ENCODE data around the gene EPS15. TPM values are rescaled to one million over a fixed set of nuclear protein-coding genes. Genes with fewer than 3 reads are reported as not detected.
A peak's percentile ranks its signal among the peaks of the same experiment; 100 is the strongest.

The EPS15 gene
- total RNA-seq, 4 donors from 2014 or later = 49.8 to 84.3 (median 62.5) TPM

- Histone ChIP-seq H3K9me3 (no peaks in the 10 kb centered on the region), H3K27ac (replicated peaks in 1 of 4) (no peak overlapping the region), H3K4me1 (peaks cover 5 to 13% (median 11%) of the 10 kb centered on the region in 4 donors), H3K36me3 (no peaks in the 10 kb centered on the region), H3K27me3 (peaks cover 6 to 52% (median 14%) of the 10 kb centered on the region in 4 donors), H3K4me3 (no peak overlapping the region)
- TF ChIP-seq POLR2A (IDR thresholded peaks at IDR 0.05; ENCODE audit: low read depth) (no peak), POLR2AphosphoS5 (IDR thresholded peaks at IDR 0.05) (no peak), EP300 (IDR thresholded peaks at IDR 0.05) (no peak)
- TF ChIP-seq, protein P1, sequence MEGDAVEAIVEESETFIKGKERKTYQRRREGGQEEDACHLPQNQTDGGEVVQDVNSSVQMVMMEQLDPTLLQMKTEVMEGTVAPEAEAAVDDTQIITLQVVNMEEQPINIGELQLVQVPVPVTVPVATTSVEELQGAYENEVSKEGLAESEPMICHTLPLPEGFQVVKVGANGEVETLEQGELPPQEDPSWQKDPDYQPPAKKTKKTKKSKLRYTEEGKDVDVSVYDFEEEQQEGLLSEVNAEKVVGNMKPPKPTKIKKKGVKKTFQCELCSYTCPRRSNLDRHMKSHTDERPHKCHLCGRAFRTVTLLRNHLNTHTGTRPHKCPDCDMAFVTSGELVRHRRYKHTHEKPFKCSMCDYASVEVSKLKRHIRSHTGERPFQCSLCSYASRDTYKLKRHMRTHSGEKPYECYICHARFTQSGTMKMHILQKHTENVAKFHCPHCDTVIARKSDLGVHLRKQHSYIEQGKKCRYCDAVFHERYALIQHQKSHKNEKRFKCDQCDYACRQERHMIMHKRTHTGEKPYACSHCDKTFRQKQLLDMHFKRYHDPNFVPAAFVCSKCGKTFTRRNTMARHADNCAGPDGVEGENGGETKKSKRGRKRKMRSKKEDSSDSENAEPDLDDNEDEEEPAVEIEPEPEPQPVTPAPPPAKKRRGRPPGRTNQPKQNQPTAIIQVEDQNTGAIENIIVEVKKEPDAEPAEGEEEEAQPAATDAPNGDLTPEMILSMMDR (IDR thresholded peaks at IDR 0.05) = no peak
- WGBS = 91% methylated on average over 4 of the region's 4 CpGs
- intact Hi-C loops (cut with DNase I) = no loop called here
- DNase-seq (ENCODE audit: extremely low spot score) = no peak
Observed at GRCh38 chr1:51341876-51342496, 177.1 kb downstream of the EPS15 start.

DNA sequence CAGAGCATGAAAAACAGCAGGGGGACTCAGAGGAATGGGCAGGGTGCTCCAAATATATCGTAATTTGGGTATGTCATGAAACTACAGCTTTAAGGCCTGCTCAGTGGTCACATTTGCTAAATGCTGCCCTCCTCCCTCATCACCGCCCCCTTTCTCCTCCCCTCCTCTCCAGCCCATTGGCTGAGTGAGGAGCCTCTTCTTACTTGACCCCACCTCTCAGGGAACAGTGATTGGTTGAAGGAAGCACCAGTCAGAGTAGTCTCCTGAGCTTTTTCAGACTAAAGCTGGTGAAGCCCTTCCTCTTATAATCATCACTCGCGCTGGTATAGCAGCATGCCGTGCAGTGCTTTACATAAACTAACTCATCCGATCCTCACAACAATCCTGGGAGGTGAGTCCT lies 178.7 kb downstream of the EPS15 start:
- Histone ChIP-seq H3K36me3 (no peaks in the 10 kb centered on the region), H3K27me3 (peaks cover 6 to 40% (median 14%) of the 10 kb centered on the region in 4 donors), H3K4me3 (no peak overlapping the region), H3K4me1 (peaks cover 5 to 10% (median 10%) of the 10 kb centered on the region in 4 donors), H3K27ac (replicated peaks in 1 of 4) (no peak overlapping the region), H3K9me3 (no peaks in the 10 kb centered on the region)
- DNase-seq (ENCODE audit: extremely low spot score) = no peak
- WGBS = 92% methylated on average over 2 of the region's 6 CpGs
- TF ChIP-seq EP300 (IDR thresholded peaks at IDR 0.05) = no peak
- no peak for TF ChIP-seq POLR2A (IDR thresholded peaks at IDR 0.05; ENCODE audit: low read depth)
- no peak for TF ChIP-seq POLR2AphosphoS5 (IDR thresholded peaks at IDR 0.05)
- TF ChIP-seq, protein P1 (IDR thresholded peaks at IDR 0.05) = no peak
- intact Hi-C loops (cut with DNase I) = no loop called here

- Histone ChIP-seq H3K9me3 (no peaks in the 10 kb centered on the region), H3K4me1 (no peaks in the 10 kb centered on the region), H3K36me3 (no peaks in the 10 kb centered on the region), H3K4me3 (no peak overlapping the region), H3K27ac (replicated peaks in 1 of 4) (no peak overlapping the region), H3K27me3 (peaks cover 0 to 7% (median 0%) of the 10 kb centered on the region in 4 donors)
- intact Hi-C loops (cut with DNase I) = no loop called here
- WGBS = 94% methylated on average over 4 of the region's 4 CpGs
- TF ChIP-seq POLR2A (IDR thresholded peaks at IDR 0.05; ENCODE audit: low read depth) = no peak
- peak; percentile 75 for DNase-seq (ENCODE audit: extremely low spot score)
Observed at GRCh38 chr1:51336711-51337110, 182.4 kb downstream of the EPS15 start.

GRCh38 chr1:51336004-51336403 lies 183.1 kb downstream of the EPS15 start:
- no peaks in the 10 kb centered on the region for H3K36me3 ChIP-seq
- peak; percentile 88 for DNase-seq (ENCODE audit: extremely low spot score)
- peaks cover 0 to 11% (median 0%) of the 10 kb centered on the region in 4 donors for H3K27me3 ChIP-seq
- intact Hi-C loops (cut with DNase I) = no loop called here
- peaks cover 5 to 7% (median 6%) of the 10 kb centered on the region in 4 donors for H3K4me1 ChIP-seq
- H3K27ac ChIP-seq (replicated peaks in 1 of 4) = no peak overlapping the region
- no peaks in the 10 kb centered on the region for H3K9me3 ChIP-seq
- H3K4me3 ChIP-seq = no peak overlapping the region
- 90% methylated on average over 2 of the region's 3 CpGs for WGBS
- no peak for TF ChIP-seq POLR2A (IDR thresholded peaks at IDR 0.05; ENCODE audit: low read depth)
- TF ChIP-seq, protein P1 (IDR thresholded peaks at IDR 0.05) = no peak
- no peak for TF ChIP-seq EP300 (IDR thresholded peaks at IDR 0.05)
- TF ChIP-seq POLR2AphosphoS5 (IDR thresholded peaks at IDR 0.05) = no peak

DNA sequence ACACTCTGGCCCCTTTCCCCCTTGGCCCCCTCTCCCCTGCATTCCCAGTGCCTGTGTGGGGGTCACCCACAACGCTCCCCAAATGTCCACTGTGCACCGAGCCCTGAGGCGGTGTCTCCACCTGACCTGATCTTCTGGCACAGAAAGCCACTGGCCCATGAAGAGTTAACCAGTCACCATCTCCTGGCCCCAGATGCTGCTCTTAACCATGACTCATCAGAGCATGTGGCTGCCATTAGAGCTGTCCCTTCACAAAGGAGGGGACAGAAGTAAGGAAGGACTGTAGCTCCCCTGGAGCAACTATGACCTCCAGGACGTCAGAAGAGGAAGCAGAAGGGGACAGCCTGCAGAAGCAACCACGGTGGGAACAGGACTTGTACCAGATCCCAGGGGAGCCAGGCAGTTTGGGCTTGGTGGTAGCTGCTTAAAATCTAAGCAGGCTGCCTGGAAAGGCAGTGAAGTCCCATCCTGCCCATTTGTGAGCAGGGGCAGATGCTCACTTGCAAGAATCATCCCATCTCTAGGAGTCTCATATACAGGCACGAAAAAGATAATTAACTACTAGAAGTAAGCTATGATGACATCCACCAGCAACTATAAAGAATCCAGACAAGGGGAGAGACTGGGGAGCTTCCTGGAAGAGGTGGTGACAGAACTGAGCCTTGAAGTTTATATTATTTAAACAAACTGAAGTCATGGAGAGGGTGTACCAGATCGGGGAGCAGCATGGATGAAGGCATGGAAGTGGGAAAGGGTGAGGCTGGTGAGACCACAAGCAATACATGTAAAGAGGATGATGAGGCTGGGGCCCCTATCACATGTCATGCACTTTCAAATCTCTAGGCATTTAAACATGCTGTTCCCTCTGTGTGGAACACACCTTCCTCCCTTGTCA lies 187.6 kb downstream of the EPS15 start:
- peaks cover 0 to 31% (median 5%) of the 10 kb centered on the region in 4 donors for H3K27me3 ChIP-seq
- H3K9me3 ChIP-seq = no peaks in the 10 kb centered on the region
- no peaks in the 10 kb centered on the region for H3K36me3 ChIP-seq
- no peak for TF ChIP-seq EP300 (IDR thresholded peaks at IDR 0.05)
- TF ChIP-seq, protein P1 (IDR thresholded peaks at IDR 0.05) = no peak
- TF ChIP-seq POLR2AphosphoS5 (IDR thresholded peaks at IDR 0.05) = no peak
- no peak for TF ChIP-seq POLR2A (IDR thresholded peaks at IDR 0.05; ENCODE audit: low read depth)
- no peak overlapping the region for H3K27ac ChIP-seq (replicated peaks in 1 of 4)
- H3K4me1 ChIP-seq = peaks cover 11 to 19% (median 17%) of the 10 kb centered on the region in 4 donors
- peak overlapping the region in 1 of 4 donors; percentile 47 for H3K4me3 ChIP-seq
- WGBS = 52% methylated on average over 7 of the region's 7 CpGs
- no peak for DNase-seq (ENCODE audit: extremely low spot score)
- intact Hi-C loops (cut with DNase I) = no loop called here
